BE2C (cell line): ENCODE data around the gene NFIL3.
A peak's percentile ranks its signal among the peaks of the same experiment; 100 is the strongest.

ENCODE experiments used
- DNase-seq: peaks from one replicate; pipeline ENCODE4 v3.0.0-alpha.2; 2020
- H3K27me3 ChIP-seq: fragments of 250-450 bp; sonication (Bioruptor Pico); 2 replicates; pipeline ENCODE4 v1.5.1; 2020; ENCODE audit warnings: mild to moderate bottlenecking
- H3K36me3 ChIP-seq: fragments of 250-450 bp; sonication (Bioruptor Pico); 2 replicates; pipeline ENCODE4 v1.5.1; 2020; ENCODE audit warnings: mild to moderate bottlenecking
- H3K4me1 ChIP-seq: fragments of 250-450 bp; sonication (Bioruptor Pico); 2 replicates; pipeline ENCODE4 v1.5.1; 2020
- H3K4me3 ChIP-seq: 2 replicates; pipeline ENCODE4 v1.5.1; 2011; ENCODE audit warnings: low read depth, low read length
- H3K9me3 ChIP-seq: fragments of 250-450 bp; sonication (Bioruptor Pico); 2 replicates; pipeline ENCODE4 v1.5.1; 2020
- TF ChIP-seq, protein P1 (sequence below): IDR thresholded peaks from 2 replicates; pipeline ENCODE4 v1.5.1; 2012; ENCODE audit warnings: mild to moderate bottlenecking, low read depth, low read length

Gene NFIL3

DNA sequence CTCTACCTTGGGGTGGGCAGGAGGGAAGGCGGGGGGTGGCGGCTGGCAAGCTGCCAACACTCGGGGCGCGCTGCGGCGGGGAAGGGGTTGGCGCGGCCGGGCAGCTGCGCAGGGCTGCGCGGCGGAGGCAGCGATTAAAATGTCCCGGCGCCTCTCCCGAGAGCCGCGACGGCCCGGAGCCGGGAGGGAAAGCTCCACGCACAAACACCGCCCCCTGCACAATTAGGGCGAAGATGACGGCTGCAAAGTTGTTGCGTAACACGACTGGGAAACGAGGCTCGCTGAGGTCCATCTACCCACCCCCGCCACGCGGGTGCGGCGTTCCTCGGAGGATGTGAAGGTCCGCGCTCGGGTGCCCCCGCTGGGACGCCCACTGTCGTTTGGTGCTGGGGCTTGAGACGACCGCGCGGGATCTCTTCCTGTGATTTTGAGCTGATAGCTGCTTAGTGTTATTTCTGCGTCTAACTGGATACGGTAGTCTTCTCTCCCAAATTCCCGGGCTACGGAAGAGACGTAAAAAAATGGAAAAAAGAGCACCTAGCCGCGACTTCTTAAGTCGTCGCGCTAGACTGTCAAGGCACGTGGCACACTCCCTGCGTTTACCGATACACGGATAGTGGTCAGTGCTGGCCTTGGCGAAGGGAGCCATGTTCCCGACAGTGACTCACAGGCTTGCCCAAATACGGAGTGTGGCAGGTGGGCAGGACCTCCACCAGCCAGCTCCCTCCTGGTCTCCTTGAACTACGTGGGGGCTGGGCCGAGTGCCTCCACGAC lies 958 bp upstream of the NFIL3 start:
- TF ChIP-seq, protein P1, sequence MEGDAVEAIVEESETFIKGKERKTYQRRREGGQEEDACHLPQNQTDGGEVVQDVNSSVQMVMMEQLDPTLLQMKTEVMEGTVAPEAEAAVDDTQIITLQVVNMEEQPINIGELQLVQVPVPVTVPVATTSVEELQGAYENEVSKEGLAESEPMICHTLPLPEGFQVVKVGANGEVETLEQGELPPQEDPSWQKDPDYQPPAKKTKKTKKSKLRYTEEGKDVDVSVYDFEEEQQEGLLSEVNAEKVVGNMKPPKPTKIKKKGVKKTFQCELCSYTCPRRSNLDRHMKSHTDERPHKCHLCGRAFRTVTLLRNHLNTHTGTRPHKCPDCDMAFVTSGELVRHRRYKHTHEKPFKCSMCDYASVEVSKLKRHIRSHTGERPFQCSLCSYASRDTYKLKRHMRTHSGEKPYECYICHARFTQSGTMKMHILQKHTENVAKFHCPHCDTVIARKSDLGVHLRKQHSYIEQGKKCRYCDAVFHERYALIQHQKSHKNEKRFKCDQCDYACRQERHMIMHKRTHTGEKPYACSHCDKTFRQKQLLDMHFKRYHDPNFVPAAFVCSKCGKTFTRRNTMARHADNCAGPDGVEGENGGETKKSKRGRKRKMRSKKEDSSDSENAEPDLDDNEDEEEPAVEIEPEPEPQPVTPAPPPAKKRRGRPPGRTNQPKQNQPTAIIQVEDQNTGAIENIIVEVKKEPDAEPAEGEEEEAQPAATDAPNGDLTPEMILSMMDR, result no peak
- H3K36me3 ChIP-seq, result no peaks in the 10 kb centered on the region
- no peaks in the 10 kb centered on the region for H3K4me1 ChIP-seq
- H3K27me3 ChIP-seq, result peaks cover 69% of the 10 kb centered on the region
- H3K9me3 ChIP-seq, result no peaks in the 10 kb centered on the region
- DNase-seq, result peak; percentile 51
- peak overlapping the region; percentile 62 for H3K4me3 ChIP-seq

DNA sequence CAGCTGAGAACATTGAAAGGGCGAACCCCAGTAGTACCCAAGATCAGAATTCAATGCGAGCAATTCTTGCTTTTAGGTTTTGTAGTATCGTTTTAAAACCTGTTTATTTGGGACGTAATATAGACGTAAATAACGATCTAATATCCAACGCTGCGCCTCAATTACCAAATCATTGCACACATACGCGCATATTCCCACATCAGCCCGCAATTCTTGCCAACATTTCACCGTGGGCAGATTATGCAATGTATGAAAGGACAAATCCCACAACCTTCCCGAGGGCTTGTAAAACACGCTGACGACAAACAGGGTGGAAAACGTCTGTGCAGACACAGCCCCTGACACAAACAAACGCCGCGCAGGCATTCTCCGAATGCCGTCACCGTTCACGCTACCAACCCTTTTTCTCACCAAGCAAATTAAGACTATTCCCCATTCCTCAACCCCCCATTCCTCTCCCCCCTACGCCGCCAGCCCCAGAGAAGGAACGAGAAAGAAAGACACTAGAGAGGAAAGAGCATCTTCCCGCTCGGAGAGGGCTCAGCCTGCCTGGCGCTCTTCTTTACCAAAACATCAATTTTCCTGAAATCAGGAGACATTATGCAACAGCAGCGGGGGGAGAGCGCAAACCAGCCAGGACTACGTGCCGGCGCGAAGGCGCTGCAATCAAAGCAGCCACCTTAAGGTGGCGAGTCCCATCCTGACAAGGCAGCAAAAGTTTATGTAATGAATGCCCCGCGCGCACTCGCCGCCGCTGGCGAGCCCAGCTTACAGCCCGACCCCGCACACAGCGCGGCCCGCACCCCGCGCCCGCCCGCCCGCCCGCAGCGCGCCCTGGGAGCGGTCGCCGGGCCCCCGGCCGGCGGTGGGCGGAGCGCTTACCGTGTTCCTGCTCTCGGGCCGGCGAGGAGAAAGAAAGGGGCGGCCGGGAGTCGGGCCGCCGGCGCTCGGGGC lies 597 bp downstream of the NFIL3 start:
- Histone ChIP-seq H3K9me3 (no peaks in the 10 kb centered on the region), H3K27me3 (peaks cover 62% of the 10 kb centered on the region), H3K36me3 (no peaks in the 10 kb centered on the region), H3K4me3 (peak overlapping the region; percentile 77), H3K4me1 (no peaks in the 10 kb centered on the region)
- TF ChIP-seq, protein P1, result peak; percentile 27; the same call in 1 of the 2 replicates
- DNase-seq, result no peak

DNA sequence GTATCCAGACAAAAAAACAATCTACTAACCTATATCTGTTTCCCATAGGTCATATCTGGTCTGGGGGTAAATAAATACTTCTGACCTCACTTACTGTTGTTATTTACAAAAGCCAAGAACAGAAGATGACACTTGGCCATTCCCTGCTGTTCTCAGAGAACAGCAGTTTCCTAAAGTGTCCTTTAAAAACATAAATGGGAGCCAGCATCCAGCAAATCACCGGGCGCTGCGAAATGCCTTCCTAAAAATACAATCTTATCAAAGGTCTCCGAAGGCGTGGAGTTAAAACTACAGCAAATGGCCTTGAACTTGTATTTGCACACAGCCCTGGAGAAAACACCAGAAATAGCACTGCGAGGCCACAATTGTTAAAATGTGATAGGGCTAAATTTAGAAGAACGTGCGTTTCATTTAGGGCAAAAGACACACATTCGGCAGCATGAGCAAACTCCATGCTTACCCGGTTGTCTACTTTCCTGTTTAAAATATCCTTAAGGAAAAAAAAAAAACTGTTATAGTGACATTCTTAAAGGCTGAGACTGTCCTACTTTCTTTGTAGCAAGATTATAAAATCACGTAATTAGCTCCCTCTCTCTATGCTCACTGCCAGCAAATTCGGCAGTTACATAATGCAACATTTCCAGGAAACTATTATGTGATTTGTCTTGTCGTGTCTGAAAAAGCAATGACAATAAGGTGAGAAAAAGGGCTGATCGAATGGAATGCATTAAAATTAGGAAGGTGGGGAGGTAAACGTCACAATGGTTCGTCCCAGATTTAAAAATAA lies 1.5 kb downstream of the NFIL3 start:
- TF ChIP-seq, protein P1, result no peak
- Histone ChIP-seq H3K9me3 (no peaks in the 10 kb centered on the region), H3K36me3 (no peaks in the 10 kb centered on the region), H3K27me3 (peaks cover 58% of the 10 kb centered on the region), H3K4me1 (no peaks in the 10 kb centered on the region), H3K4me3 (peak overlapping the region; percentile 77)
- DNase-seq, result no peak

DNA sequence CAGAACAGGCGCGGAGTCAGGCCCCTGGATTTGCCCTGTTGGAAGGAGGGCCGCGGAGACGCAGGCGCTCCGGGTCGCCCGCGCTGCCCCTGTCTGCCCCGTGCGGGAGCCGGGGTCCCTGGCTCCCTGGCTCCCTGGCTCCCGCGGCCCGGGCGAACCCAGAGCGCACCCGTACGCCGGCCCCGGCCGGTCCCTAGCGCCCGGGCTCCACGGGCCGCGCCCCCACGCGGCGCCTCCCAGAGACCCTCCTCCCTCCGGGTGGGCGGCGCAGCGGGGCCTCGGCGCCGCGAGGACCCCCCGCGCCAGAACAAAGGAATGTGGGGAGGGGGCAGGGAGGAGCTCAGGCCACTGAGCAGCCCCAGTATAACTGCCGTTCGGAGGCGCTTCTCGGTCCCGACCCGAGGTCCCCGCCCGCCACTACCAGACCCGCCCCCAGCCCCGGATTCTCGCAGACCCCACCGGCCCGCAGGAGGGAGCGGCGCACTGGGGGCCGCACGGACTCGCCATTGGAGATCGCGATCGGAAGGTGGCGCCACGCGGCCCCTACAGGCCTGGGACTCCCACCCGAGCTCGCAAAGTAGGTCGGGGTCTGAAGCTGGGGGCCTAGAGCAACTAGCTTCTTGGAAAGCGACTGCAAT lies 2.4 kb downstream of the NFIL3 start:
- Histone ChIP-seq H3K36me3 (no peaks in the 10 kb centered on the region), H3K27me3 (peaks cover 58% of the 10 kb centered on the region), H3K4me3 (peak overlapping the region; percentile 31; the same call in 1 of the 2 replicates), H3K9me3 (no peaks in the 10 kb centered on the region), H3K4me1 (no peaks in the 10 kb centered on the region)
- TF ChIP-seq, protein P1, result peak; percentile 39
- peak; percentile 35 for DNase-seq

DNA sequence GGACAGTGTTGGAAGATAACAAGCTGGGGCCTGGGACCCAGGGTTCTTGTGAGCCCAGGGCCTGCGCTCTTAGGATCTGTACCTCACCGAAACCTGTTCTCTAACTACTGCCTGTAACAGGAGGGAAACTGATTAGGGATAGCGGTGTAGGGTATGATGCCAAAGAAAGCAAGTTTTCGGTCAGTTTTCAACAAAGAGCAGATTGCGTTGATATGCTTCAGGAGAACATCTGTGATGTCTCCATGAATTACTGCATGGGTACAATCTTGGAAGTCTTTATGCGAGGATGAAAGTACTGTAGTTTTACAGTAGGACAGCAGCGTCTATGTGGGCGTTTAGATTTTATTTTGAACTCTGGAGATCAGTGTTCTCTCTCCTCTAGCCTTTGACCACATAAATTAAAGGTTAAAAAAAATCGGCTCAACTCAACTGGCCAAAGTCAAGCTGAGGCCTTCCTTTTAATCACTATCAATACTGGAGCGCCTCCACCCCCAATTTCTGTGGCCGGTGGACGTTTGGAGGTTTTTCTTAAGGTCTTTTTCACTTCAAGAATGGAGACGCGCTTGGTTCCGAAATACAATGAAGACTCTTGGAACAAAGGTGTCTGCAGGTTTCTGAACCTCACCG lies 3.0 kb downstream of the NFIL3 start:
- H3K27me3 ChIP-seq, result peaks cover 55% of the 10 kb centered on the region
- no peaks in the 10 kb centered on the region for H3K9me3 ChIP-seq
- no peak overlapping the region; the same call in 1 of the 2 replicates for H3K4me3 ChIP-seq
- no peaks in the 10 kb centered on the region for H3K4me1 ChIP-seq
- no peaks in the 10 kb centered on the region for H3K36me3 ChIP-seq
- TF ChIP-seq, protein P1, result no peak
- DNase-seq, result no peak
